ENCODE measurements around the gene PDPK1. TPM values are rescaled to one million over a fixed set of nuclear protein-coding genes. Genes with fewer than 3 reads are reported as not detected.

Gene PDPK1
- total RNA-seq, 1 experiment from 2014 or later = 69.8 TPM

DNA sequence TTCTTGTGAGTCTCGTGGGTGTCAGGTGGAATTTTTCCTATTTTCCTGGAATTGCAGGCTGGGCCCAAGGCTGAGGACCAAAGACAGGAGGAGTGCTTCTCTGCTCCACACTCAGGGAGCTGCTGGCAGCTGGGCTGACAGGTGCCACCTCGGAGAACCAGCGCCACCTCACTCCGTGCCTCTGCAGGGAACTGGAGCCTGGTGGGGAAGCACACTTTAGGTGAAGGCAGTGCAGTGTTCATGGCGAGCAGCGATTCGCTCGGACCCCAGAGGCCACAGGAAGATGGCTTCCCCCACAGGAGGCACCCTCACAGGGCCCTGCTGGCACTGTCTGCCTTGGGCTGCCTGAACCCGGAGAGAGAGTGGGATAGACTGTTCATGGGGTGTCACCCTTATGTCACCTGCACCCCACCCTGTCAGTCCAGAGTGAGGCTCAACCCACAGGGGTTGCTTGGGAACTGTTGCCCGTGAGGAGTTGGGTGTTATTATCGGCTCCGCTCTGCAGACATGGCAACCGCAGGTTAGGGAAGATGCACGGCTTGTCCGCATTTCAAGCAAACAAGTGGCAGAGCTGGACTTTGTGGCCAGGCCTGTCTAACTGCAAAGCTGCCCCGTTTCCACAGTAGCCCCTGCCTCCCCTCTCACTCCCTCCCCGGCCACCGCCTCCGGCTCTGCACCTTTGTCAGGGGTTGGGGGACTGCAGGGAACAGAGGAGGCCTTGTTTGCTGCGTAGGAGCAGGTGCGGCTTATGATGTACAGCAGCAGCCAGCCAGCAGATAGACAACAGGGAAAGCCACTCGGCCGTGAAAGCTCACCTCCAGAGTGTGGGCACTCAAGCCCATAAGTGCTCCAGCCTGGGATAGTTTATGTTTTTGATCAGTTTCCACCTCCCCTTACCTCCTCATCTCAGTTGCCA lies 47.4 kb upstream of the PDPK1 start:
- H3K9me3 ChIP-seq = no peaks in the 10 kb centered on the region
- TF ChIP-seq, protein P1, sequence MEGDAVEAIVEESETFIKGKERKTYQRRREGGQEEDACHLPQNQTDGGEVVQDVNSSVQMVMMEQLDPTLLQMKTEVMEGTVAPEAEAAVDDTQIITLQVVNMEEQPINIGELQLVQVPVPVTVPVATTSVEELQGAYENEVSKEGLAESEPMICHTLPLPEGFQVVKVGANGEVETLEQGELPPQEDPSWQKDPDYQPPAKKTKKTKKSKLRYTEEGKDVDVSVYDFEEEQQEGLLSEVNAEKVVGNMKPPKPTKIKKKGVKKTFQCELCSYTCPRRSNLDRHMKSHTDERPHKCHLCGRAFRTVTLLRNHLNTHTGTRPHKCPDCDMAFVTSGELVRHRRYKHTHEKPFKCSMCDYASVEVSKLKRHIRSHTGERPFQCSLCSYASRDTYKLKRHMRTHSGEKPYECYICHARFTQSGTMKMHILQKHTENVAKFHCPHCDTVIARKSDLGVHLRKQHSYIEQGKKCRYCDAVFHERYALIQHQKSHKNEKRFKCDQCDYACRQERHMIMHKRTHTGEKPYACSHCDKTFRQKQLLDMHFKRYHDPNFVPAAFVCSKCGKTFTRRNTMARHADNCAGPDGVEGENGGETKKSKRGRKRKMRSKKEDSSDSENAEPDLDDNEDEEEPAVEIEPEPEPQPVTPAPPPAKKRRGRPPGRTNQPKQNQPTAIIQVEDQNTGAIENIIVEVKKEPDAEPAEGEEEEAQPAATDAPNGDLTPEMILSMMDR (IDR thresholded peaks at IDR 0.05; ENCODE audit: insufficient read depth in 1 of 2, low read depth in 1 of 2, low read length in 1 of 2, severe bottlenecking in 1 of 2, unreplicated experiment in 1 of 2) = no peak
- Mint-ChIP-seq H3K4me3 (ENCODE audit: unreplicated experiment) (no peak overlapping the region), H3K9me3 (ENCODE audit: unreplicated experiment) (no peaks in the 10 kb centered on the region), H3K4me1 (ENCODE audit: low read depth, unreplicated experiment) (no peaks in the 10 kb centered on the region), H3K36me3 (ENCODE audit: insufficient read depth, unreplicated experiment) (peaks cover 5% of the 10 kb centered on the region), H3K27ac (ENCODE audit: unreplicated experiment) (no peak overlapping the region), H3K27me3 (ENCODE audit: insufficient read depth, unreplicated experiment) (no peaks in the 10 kb centered on the region)
- POLR2A ChIA-PET = no interaction called here
- no peak for DNase-seq
- H3K36me3 ChIP-seq (ENCODE audit: control insufficient read depth, insufficient read depth, low read length) = no peaks in the 10 kb centered on the region
- CTCF ChIA-PET = no interaction called here
- H3K4me1 ChIP-seq = no peaks in the 10 kb centered on the region
- intact Hi-C loops (cut with micrococcal nuclease; ENCODE audit: unreplicated experiment) = no loop called here
- no peaks in the 10 kb centered on the region for H3K27me3 ChIP-seq (replicated peaks; ENCODE audit: control insufficient read depth, insufficient read depth, low read length)
- BruUV-seq (replicated peaks) = no TSS peak
- no peak overlapping the region for H3K4me3 ChIP-seq (ENCODE audit: low read depth, low read length)

DNA sequence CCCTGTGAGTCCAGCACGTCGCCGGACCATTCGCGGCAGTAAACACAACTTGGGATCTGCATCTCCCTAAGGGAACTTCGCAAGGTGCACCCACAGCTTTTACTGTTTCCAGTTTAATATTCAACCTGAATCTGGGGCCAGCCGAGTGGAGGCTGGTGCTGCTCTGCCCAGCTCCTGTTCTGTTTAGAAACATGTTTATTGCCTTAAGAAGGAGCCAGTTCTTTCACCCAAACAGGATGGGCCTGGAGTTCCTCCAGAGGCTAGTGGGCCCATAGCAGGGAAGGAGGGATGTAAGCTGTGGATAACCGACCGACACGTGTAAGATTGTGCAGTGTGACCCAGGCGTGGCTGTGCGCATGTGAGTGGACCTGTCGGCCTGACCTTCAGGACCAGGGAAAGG lies 45.5 kb upstream of the PDPK1 start:
- Mint-ChIP-seq H3K4me1 (ENCODE audit: low read depth, unreplicated experiment) (peaks cover under 1% of the 10 kb centered on the region), H3K27me3 (ENCODE audit: insufficient read depth, unreplicated experiment) (no peaks in the 10 kb centered on the region), H3K4me3 (ENCODE audit: unreplicated experiment) (no peak overlapping the region), H3K9me3 (ENCODE audit: unreplicated experiment) (no peaks in the 10 kb centered on the region), H3K36me3 (ENCODE audit: insufficient read depth, unreplicated experiment) (peaks cover 5% of the 10 kb centered on the region), H3K27ac (ENCODE audit: unreplicated experiment) (no peak overlapping the region)
- intact Hi-C loops (cut with micrococcal nuclease; ENCODE audit: unreplicated experiment) = no loop called here
- POLR2A ChIA-PET = no interaction called here
- no peaks in the 10 kb centered on the region for H3K9me3 ChIP-seq
- no peaks in the 10 kb centered on the region for H3K36me3 ChIP-seq (ENCODE audit: control insufficient read depth, insufficient read depth, low read length)
- BruUV-seq (replicated peaks) = no TSS peak
- H3K4me1 ChIP-seq = no peaks in the 10 kb centered on the region
- no peak overlapping the region for H3K4me3 ChIP-seq (ENCODE audit: low read depth, low read length)
- CTCF ChIA-PET = no interaction called here
- TF ChIP-seq, protein P1 (IDR thresholded peaks at IDR 0.05; ENCODE audit: insufficient read depth in 1 of 2, low read depth in 1 of 2, low read length in 1 of 2, severe bottlenecking in 1 of 2, unreplicated experiment in 1 of 2) = no peak
- no peak for DNase-seq
- H3K27me3 ChIP-seq (replicated peaks; ENCODE audit: control insufficient read depth, insufficient read depth, low read length) = no peaks in the 10 kb centered on the region

DNA sequence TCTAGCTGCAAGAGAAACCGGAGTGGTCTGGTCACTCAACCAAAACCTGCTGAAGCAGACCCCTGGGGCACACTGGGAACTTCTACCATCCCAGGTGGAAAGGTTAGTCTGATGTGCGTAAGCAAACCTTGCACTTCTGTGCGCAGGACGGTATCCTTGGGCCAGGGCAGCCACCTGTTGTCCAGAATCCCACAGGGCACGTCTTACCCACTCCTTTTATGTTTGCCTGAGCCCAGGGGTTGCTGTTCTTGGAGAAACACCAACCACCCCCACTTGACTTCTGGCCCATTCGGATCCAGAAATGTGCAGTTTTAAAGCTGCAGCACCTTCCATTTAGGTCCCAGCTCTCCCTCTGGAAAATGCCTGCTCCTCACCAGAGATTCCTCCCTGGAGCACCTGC lies 44.2 kb upstream of the PDPK1 start:
- Mint-ChIP-seq H3K27me3 (ENCODE audit: insufficient read depth, unreplicated experiment) (no peaks in the 10 kb centered on the region), H3K4me3 (ENCODE audit: unreplicated experiment) (no peak overlapping the region), H3K4me1 (ENCODE audit: low read depth, unreplicated experiment) (peaks cover 6% of the 10 kb centered on the region), H3K36me3 (ENCODE audit: insufficient read depth, unreplicated experiment) (peaks cover 5% of the 10 kb centered on the region), H3K27ac (ENCODE audit: unreplicated experiment) (no peak overlapping the region), H3K9me3 (ENCODE audit: unreplicated experiment) (no peaks in the 10 kb centered on the region)
- DNase-seq = no peak
- no peaks in the 10 kb centered on the region for H3K27me3 ChIP-seq (replicated peaks; ENCODE audit: control insufficient read depth, insufficient read depth, low read length)
- ChIA-PET POLR2A (no interaction called here), CTCF (no interaction called here)
- no peaks in the 10 kb centered on the region for H3K36me3 ChIP-seq (ENCODE audit: control insufficient read depth, insufficient read depth, low read length)
- TF ChIP-seq, protein P1 (IDR thresholded peaks at IDR 0.05; ENCODE audit: insufficient read depth in 1 of 2, low read depth in 1 of 2, low read length in 1 of 2, severe bottlenecking in 1 of 2, unreplicated experiment in 1 of 2) = no peak
- H3K4me3 ChIP-seq (ENCODE audit: low read depth, low read length) = no peak overlapping the region
- intact Hi-C loops (cut with micrococcal nuclease; ENCODE audit: unreplicated experiment) = no loop called here
- H3K9me3 ChIP-seq = no peaks in the 10 kb centered on the region
- no peaks in the 10 kb centered on the region for H3K4me1 ChIP-seq
- BruUV-seq (replicated peaks) = no TSS peak

All from Caco-2 (cell line).